Mucosa of descending colon (tissue), 3 donors: ENCODE results near the gene TENM4. TPM values are rescaled to one million over a fixed set of nuclear protein-coding genes. Genes with fewer than 3 reads are reported as not detected.

Experiments
- ATAC-seq: fragments of 200-7000 bp; cut with Tn5 transposase; one replicate; pipeline ENCODE4 v1.9.1; 2020; ENCODE audit warnings: mild to moderate bottlenecking, moderate library complexity
- DNase-seq, 3 donors: peaks; one replicate each; pipeline ENCODE4 v3.0.0-alpha.2; 2020
- H3K36me3 ChIP-seq: fragments of 200-600 bp; one replicate; pipeline ENCODE4 v1.8.0; 2021; ENCODE audit warnings: low read depth, mild to moderate bottlenecking
- H3K4me1 ChIP-seq: fragments of 200-600 bp; one replicate; pipeline ENCODE4 v1.8.0; 2021; ENCODE audit warnings: low read depth, mild to moderate bottlenecking
- H3K4me3 ChIP-seq: fragments of 200-600 bp; one replicate; pipeline ENCODE4 v1.8.0; 2021; ENCODE audit warnings: mild to moderate bottlenecking
- H3K9me3 ChIP-seq: fragments of 200-600 bp; one replicate; pipeline ENCODE4 v1.8.0; 2021; ENCODE audit warnings: mild to moderate bottlenecking
- intact Hi-C, 2 donors: fragments of 100-400 bp; cut with DNase I in 1 of 2; cut with micrococcal nuclease in 1 of 2; formaldehyde crosslinking; loops; one replicate each; pipeline versions ENCODE4 v1.11.0 to v1.11.1; 2022; cut with DNase I, micrococcal nuclease
- total RNA-seq, 3 donors: library from RNA; stranded (reverse); fragmentation: NEBNext Ultra II Directional in 2 of 3; extraction: Animal tissue kit (Norgen Biotek cat#: 25700) in 2 of 3; gene quantifications; one replicate each; pipeline versions ENCODE4 v1.2.1 to v1.2.4, GENCODE V29; 2021 to 2023
- TF ChIP-seq, protein P1 (sequence below): fragments of 200-600 bp; IDR thresholded peaks from one replicate; pipeline ENCODE4 v1.8.0; 2022; ENCODE audit warnings: antibody characterized with exemption, mild to moderate bottlenecking
- donor health status: DM: no; HTN: no; CAD: no; lungs with moderate emphysema.
- donor health status: DM: no; HTN: no; CAD: no.
- donor health status: DM: no; HTN: yes; CAD: no.

TENM4 gene
- total RNA-seq, 3 donors from 2014 or later = 0.70 to 1.6 (median 1.2) TPM

DNA sequence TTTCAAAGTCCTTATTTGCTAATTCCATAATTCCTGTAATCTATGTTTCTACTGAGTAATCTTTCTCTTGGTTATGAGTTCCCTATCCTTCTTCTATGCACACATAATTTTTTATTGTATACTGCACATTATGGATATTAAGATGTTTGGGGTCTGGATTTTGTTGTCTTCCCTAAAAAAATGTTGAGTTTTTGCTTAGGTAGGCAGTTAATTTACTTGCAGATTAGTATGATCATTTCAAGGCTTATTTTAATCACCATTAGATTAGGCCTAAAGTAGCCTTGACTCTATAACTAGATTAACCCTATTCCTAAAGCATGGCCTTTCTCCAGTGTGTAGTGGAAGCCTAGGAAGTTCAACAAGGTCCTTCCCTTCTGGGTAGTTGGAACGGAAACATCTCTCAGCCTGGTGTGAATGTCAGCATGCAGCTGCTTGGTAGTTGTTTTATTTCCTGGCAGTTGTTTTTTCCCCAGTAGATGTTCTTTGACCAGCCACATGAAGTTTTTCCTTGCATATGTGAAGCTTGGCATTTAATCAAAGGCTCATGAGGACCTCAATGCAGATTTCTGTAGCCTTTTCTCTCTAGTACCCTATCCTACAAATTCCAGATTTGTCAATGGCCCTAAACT lies 446.9 kb downstream of the TENM4 start:
- no peak overlapping the region for H3K4me3 ChIP-seq
- no peak for ATAC-seq
- intact Hi-C loops = no loop called here
- H3K4me1 ChIP-seq = no peaks in the 10 kb centered on the region
- TF ChIP-seq, protein P1, sequence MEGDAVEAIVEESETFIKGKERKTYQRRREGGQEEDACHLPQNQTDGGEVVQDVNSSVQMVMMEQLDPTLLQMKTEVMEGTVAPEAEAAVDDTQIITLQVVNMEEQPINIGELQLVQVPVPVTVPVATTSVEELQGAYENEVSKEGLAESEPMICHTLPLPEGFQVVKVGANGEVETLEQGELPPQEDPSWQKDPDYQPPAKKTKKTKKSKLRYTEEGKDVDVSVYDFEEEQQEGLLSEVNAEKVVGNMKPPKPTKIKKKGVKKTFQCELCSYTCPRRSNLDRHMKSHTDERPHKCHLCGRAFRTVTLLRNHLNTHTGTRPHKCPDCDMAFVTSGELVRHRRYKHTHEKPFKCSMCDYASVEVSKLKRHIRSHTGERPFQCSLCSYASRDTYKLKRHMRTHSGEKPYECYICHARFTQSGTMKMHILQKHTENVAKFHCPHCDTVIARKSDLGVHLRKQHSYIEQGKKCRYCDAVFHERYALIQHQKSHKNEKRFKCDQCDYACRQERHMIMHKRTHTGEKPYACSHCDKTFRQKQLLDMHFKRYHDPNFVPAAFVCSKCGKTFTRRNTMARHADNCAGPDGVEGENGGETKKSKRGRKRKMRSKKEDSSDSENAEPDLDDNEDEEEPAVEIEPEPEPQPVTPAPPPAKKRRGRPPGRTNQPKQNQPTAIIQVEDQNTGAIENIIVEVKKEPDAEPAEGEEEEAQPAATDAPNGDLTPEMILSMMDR = no peak
- H3K36me3 ChIP-seq = no peaks in the 10 kb centered on the region
- no peak for DNase-seq
- no peaks in the 10 kb centered on the region for H3K9me3 ChIP-seq

DNA sequence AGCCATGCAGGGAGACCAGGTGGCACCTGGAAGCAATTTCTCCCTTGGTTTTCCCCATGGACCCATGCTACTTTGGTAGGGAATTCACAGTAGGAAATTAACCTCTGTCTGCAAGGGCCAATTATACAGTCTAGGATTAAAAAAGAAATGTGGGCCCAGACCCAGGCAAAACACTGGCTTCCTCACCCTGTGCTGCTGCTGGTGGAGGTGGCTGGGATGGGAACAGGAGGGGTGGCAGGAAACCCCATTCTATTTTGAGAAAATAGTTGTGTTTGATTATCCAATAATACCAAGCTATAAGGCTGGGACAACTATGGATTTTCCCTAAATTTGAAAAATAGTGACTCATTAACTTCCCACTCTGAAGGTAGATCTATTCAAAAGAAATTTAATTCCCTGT lies 449.1 kb downstream of the TENM4 start:
- H3K36me3 ChIP-seq = no peaks in the 10 kb centered on the region
- ATAC-seq = no peak

DNA sequence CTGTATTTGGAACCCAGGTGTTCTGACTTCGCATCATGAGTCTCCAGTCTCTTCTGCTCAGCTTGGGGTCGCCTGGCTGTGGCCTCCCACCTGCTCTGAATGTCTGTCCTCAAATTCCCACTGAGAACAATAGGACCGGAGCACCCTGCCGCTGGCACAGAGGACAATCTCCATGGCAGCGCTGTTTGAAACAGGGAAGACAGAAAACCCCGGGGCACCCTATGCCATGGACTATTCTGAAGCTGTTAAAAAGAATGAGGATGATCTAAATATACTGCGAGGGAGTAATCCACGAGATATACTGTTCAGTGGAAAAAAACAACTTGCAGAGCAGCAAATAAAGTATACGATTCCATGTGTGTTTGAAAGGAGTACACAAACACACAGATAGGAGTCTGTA lies 450.6 kb downstream of the TENM4 start:
- TF ChIP-seq, protein P1 = no peak
- H3K9me3 ChIP-seq = no peaks in the 10 kb centered on the region
- DNase-seq = no peak
- H3K4me3 ChIP-seq = no peak overlapping the region
- ATAC-seq = no peak
- H3K36me3 ChIP-seq = no peaks in the 10 kb centered on the region
- intact Hi-C loops = no loop called here
- no peaks in the 10 kb centered on the region for H3K4me1 ChIP-seq

More for the DNA sequence above, 449.1 kb downstream of the TENM4 start:
- Histone ChIP-seq H3K9me3 (no peaks in the 10 kb centered on the region), H3K4me3 (no peak overlapping the region), H3K4me1 (no peaks in the 10 kb centered on the region)
- TF ChIP-seq, protein P1 = no peak
- no peak for DNase-seq
- intact Hi-C loops = no loop called here

DNA sequence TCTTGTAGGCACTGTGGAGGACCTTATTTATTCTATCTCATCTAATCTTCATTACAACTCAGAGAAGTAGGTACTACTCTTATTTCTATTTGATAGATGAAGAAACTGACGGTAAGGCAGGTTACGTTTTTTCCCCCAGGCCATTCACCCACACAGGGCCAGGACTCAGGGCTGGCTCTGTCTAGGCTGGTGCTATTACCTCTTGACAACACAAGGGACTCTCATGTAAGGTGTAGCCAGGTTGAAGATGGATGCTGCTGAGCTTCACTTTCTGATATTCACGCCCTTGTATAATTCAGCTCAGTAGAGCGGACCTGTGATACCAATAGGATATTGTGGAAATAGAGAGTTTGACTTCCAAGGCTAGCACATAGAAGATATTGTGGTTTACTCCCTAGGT lies 453.1 kb downstream of the TENM4 start:
- no peak for ATAC-seq
- Histone ChIP-seq H3K4me3 (no peak overlapping the region), H3K9me3 (no peaks in the 10 kb centered on the region), H3K36me3 (no peaks in the 10 kb centered on the region), H3K4me1 (no peaks in the 10 kb centered on the region)
- no peak for DNase-seq
- intact Hi-C loops = no loop called here
- TF ChIP-seq, protein P1 = no peak

DNA sequence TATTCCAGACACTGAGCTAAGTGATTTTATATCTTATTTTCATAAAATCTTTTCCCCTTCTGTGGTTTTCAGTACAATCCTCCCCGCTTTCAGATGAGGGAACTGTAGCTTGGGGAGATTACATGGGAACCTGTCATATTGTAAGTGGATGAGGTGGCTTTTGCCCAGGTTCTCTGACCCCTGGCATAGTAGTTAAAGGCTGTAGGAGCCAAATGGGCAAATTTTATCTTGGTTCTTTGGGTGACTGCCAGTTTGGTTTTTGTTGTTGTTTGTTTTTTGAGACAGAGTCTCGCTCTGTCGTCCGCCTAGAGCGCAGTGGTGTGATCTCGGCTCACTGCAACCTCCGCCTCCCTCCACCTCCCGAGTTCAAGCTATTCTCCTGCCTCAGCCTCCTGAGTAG lies 454.5 kb downstream of the TENM4 start:
- intact Hi-C loops = no loop called here

More for the DNA sequence above, 454.5 kb downstream of the TENM4 start:
- Histone ChIP-seq H3K4me3 (no peak overlapping the region), H3K9me3 (no peaks in the 10 kb centered on the region), H3K4me1 (no peaks in the 10 kb centered on the region), H3K36me3 (no peaks in the 10 kb centered on the region)
- no peak for DNase-seq
- TF ChIP-seq, protein P1 = no peak
- no peak for ATAC-seq
